Common myeloid progenitor, CD34-positive (primary cell): ENCODE measurements around the gene EVX2.

Source experiments
- CTCF ChIA-PET: fragments of 350-600 bp; sonication (Branson Sonifier 250); formaldehyde crosslinking; loops from one replicate; lab custom pipeline; 2021; ENCODE audit warnings: antibody characterized with exemption; lab: Charles Lee
- POLR2A ChIA-PET: fragments of 350-600 bp; sonication (Branson Sonifier 250); formaldehyde crosslinking; loops from one replicate; lab custom pipeline; 2021; ENCODE audit warnings: antibody characterized with exemption; lab: Charles Lee
- DNase-seq, 3 donors: peaks; one replicate each; pipeline versions ENCODE4 v3.0.0 to v3.0.0-alpha.2; 2013
- H3K27ac ChIP-seq, 2 experiments: 1 replicate in 1 of 2; 2 replicates in 1 of 2; pipeline ENCODE4 v1.7.0; 2013; ENCODE audit warnings: inconsistent platforms in 2 of 2, low read length in 2 of 2, mild to moderate bottlenecking in 2 of 2, low read depth in 1 of 2, moderate library complexity in 1 of 2; ENCODE audit not compliant: severe bottlenecking in 2 of 2, insufficient read depth in 1 of 2, poor library complexity in 1 of 2
- H3K27me3 ChIP-seq, 5 experiments: replicated peaks in 2 of 5; 1 replicate in 3 of 5; 2 replicates in 2 of 5; pipeline versions ENCODE4 v1.6.1 to v1.7.0; 2013; ENCODE audit warnings: low read length in 4 of 5, mild to moderate bottlenecking in 2 of 5, moderate library complexity in 2 of 5, inconsistent platforms in 1 of 5; ENCODE audit not compliant: insufficient read depth in 5 of 5, control insufficient read depth in 4 of 5
- H3K36me3 ChIP-seq, 4 experiments: 1 replicate in 2 of 4; 2 replicates in 2 of 4; pipeline versions ENCODE4 v1.6.1 to v1.7.0; 2013; ENCODE audit warnings: low read length in 3 of 4, control low read depth in 1 of 4, mild to moderate bottlenecking in 1 of 4; ENCODE audit not compliant: control insufficient read depth in 4 of 4, insufficient read depth in 4 of 4
- H3K4me1 ChIP-seq, 4 experiments: 1 replicate in 3 of 4; 2 replicates in 1 of 4; pipeline versions ENCODE4 v1.6.1 to v1.7.1; 2013; ENCODE audit warnings: low read length in 3 of 4, mild to moderate bottlenecking in 3 of 4, control low read depth in 1 of 4, inconsistent platforms in 1 of 4, moderate library complexity in 1 of 4; ENCODE audit not compliant: control insufficient read depth in 4 of 4, insufficient read depth in 4 of 4; ENCODE audit errors: control extremely low read depth in 1 of 4
- H3K4me3 ChIP-seq, 7 experiments: 1 replicate in 4 of 7; 2 replicates in 3 of 7; pipeline versions ENCODE4 v1.5.1 to v1.7.0; 2013; ENCODE audit warnings: mild to moderate bottlenecking in 7 of 7, low read length in 6 of 7, moderate library complexity in 6 of 7, inconsistent platforms in 2 of 7, low read depth in 2 of 7, control low read depth in 1 of 7; ENCODE audit not compliant: insufficient read depth in 4 of 7, control insufficient read depth in 1 of 7; ENCODE audit errors: extremely low read depth in 1 of 7
- H3K9me3 ChIP-seq, 5 experiments: 1 replicate in 4 of 5; 2 replicates in 1 of 5; pipeline versions ENCODE4 v1.6.1 to v1.7.1; 2013; ENCODE audit warnings: low read length in 4 of 5, mild to moderate bottlenecking in 2 of 5, inconsistent platforms in 1 of 5, low read depth in 1 of 5, moderate library complexity in 1 of 5; ENCODE audit not compliant: control insufficient read depth in 4 of 5, insufficient read depth in 2 of 5; ENCODE audit errors: control extremely low read depth in 1 of 5
- WGBS: methylation state at CpG from one replicate; pipeline ENCODE4 v1.1.5; 2013; ENCODE audit not compliant: insufficient coverage; 5-methylcytosine and 5-hydroxymethylcytosine counted together

The EVX2 gene

DNA sequence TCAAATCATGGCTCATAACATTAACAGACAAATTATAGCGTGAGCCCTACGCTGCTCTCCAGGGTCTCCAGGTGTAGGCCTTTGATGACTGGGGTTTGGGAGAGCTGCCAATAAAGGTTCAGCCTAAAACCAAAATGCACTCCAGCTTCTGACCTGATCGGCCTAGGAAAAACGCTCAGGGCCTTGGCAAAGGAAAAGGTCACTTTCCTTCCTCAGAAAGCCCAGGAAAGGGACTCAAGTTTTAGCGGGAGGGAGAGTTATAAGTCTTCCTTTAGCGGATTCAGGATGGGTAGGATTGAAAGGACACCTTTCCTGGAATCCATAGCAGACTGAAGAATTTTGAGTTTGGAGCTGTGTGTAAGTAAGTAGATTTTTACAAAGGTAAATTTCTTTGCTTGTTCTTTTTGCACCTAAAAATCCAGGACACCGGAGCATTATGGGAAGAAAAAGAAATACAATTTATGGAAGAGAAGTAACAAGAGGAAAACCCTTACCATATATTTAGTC lies 8.8 kb downstream of the EVX2 start:
- H3K36me3 ChIP-seq: no peaks in the 10 kb centered on the region
- 13% methylated on average over 6 of the region's 7 CpGs for WGBS
- POLR2A ChIA-PET: interaction anchor here (0.8 kb wide), 1 partner anchor 20 kb away, joined by 3 read pairs; no protein-coding TSS in a partner anchor

DNA sequence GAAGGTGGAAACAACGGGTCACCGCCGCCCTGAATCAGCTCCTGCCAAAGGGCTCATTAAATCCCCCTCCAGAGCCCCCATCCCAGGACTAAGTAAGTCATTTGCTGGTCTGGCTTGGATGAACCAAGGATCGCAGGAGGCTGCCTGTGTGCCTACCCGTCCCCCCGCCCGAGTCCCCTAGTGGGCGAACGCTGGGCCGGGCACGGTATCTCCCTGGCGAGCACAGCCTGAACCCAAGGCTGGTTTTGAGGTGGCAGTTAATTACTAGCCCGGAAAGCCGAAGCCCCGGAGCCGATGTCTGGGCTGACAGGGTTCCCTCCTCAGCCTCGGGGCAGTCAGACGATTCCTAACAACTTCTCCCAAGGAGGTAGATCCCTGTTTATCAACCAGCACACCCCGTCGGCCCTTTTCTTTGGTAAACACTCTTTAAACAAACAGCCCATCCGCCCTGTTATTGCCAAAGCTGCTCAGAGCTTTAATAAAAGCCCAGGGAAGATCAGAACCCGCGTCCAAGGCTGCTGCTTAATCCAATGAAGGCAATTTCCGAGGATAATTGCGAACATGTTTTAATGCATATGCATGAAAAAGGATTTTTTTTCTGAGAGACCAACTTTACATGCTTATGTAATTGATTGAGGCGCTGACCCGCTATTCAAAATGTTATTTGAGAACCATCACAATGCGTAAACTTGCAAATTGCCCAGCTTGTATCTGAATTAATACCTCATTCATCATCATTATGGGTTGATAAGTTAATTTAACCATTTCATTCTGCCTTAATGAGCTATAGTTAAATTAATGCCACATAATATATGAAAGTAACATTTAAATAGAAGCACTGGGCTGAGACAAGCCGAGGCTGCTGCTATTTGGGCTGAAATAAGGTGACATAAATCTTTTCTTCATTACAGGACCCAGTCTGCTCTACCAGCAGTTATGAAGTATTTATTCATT lies 10.5 kb downstream of the EVX2 start:
- H3K4me3 ChIP-seq: no peak overlapping the region
- ChIA-PET CTCF (interaction anchor here (1.2 to 5.0 kb wide), 3 partner anchors 16 to 708 kb away, joined by 5 to 20 read pairs (median 5); no protein-coding TSS in a partner anchor), POLR2A (no interaction called here)
- H3K4me1 ChIP-seq: peaks cover 0 to 5% (median 2%) of the 10 kb centered on the region in 4 experiments
- peak in 1 of 3 donors; percentile 25 for DNase-seq
- peaks cover 0 to 2% (median 0%) of the 10 kb centered on the region in 5 experiments for H3K9me3 ChIP-seq
- H3K27ac ChIP-seq: no peak overlapping the region
- 8% methylated on average over 19 of the region's 29 CpGs for WGBS
- no peaks in the 10 kb centered on the region for H3K36me3 ChIP-seq
- peaks cover 33 to 97% (median 70%) of the 10 kb centered on the region in 5 experiments for H3K27me3 ChIP-seq

More for the DNA sequence above, 8.8 kb downstream of the EVX2 start:
- CTCF ChIA-PET: interaction anchor here (0.9 to 5.0 kb wide), 3 partner anchors 22 to 709 kb away, joined by 3 to 20 read pairs (median 6); no protein-coding TSS in a partner anchor
- H3K27ac ChIP-seq: no peak overlapping the region
- DNase-seq: no peak
- no peak overlapping the region for H3K4me3 ChIP-seq
- peaks cover 0 to 7% (median 3%) of the 10 kb centered on the region in 4 experiments for H3K4me1 ChIP-seq
- H3K9me3 ChIP-seq: peaks cover 0 to 2% (median 0%) of the 10 kb centered on the region in 5 experiments
- H3K27me3 ChIP-seq: peaks cover 45 to 97% (median 69%) of the 10 kb centered on the region in 5 experiments

DNA sequence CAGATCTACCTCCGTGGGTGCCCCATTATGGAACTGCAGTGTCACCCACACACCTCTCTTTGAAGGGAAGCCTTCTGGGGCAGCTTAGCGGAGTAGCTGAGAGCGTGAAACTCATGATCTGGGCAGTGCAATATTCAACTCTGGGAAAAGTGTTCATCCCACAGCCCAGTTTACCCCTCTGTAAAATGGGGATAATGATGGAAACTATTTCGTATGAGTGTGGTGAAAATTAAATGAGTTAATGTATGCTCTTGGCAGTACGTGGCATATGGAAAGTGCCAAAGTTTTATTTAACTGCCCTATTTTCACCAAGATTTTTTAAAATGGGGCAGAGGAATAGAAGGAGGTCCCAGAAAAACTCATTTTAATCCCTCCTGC lies 11.5 kb downstream of the EVX2 start:
- Histone ChIP-seq H3K9me3 (peaks cover 0 to 2% (median 0%) of the 10 kb centered on the region in 5 experiments), H3K36me3 (no peaks in the 10 kb centered on the region), H3K4me3 (no peak overlapping the region), H3K27ac (no peak overlapping the region), H3K27me3 (peaks cover 25 to 100% (median 75%) of the 10 kb centered on the region in 5 experiments), H3K4me1 (peaks cover 0 to 14% (median 9%) of the 10 kb centered on the region in 4 experiments)
- ChIA-PET CTCF (interaction anchor here (1.3 to 1.9 kb wide), 5 partner anchors 9 to 710 kb away, joined by 3 to 4 read pairs (median 3); no protein-coding TSS in a partner anchor), POLR2A (no interaction called here)
- 23% methylated on average over 5 of the region's 5 CpGs for WGBS
- peak in 1 of 3 donors; percentile 5 for DNase-seq

- 6% methylated on average over 51 of the region's 58 CpGs for WGBS
- POLR2A ChIA-PET: interaction anchor here (0.6 kb wide), 1 partner anchor 564 kb away, joined by 3 read pairs; no protein-coding TSS in a partner anchor
- Histone ChIP-seq H3K4me1 (peaks cover 0 to 20% (median 13%) of the 10 kb centered on the region in 4 experiments), H3K36me3 (no peaks in the 10 kb centered on the region), H3K9me3 (peaks cover 0 to 2% (median 0%) of the 10 kb centered on the region in 5 experiments), H3K27me3 (peaks cover 19 to 100% (median 74%) of the 10 kb centered on the region in 5 experiments), H3K27ac (no peak overlapping the region), H3K4me3 (no peak overlapping the region)
- CTCF ChIA-PET: interaction anchor here (1.3 to 1.9 kb wide), 6 partner anchors 10 to 709 kb away, joined by 3 to 6 read pairs (median 4); no protein-coding TSS in a partner anchor
- peak in 1 of 3 donors; percentile 12 for DNase-seq
Measured at GRCh38 chr2:176071330-176072291, 12.2 kb downstream of the EVX2 start.

- 6% methylated on average over 30 of the region's 30 CpGs for WGBS
- H3K9me3 ChIP-seq: peaks cover 0 to 2% (median 0%) of the 10 kb centered on the region in 5 experiments
- CTCF ChIA-PET: interaction anchor here (0.6 to 2.3 kb wide), 4 partner anchors 11 to 705 kb away, joined by 3 to 8 read pairs (median 4); no protein-coding TSS in a partner anchor
Measured at GRCh38 chr2:176068419-176068832, 15.3 kb downstream of the EVX2 start.

More at GRCh38 chr2:176068419-176068832, 15.3 kb downstream of the EVX2 start:
- H3K27me3 ChIP-seq: peaks cover 23 to 100% (median 72%) of the 10 kb centered on the region in 5 experiments
- DNase-seq: no peak
- H3K36me3 ChIP-seq: no peaks in the 10 kb centered on the region
- no peak overlapping the region for H3K27ac ChIP-seq
- POLR2A ChIA-PET: no interaction called here
- no peak overlapping the region for H3K4me3 ChIP-seq
- H3K4me1 ChIP-seq: peaks cover 0 to 20% (median 13%) of the 10 kb centered on the region in 4 experiments
